Mucosa of descending colon (tissue), 3 donors: ENCODE results near the gene ATRNL1. TPM values are rescaled to one million over a fixed set of nuclear protein-coding genes. Genes with fewer than 3 reads are reported as not detected.

Source experiments
- ATAC-seq: fragments of 200-7000 bp; cut with Tn5 transposase; one replicate; pipeline ENCODE4 v1.9.1; 2020; ENCODE audit warnings: mild to moderate bottlenecking, moderate library complexity
- DNase-seq, 3 donors: peaks; one replicate each; pipeline ENCODE4 v3.0.0-alpha.2; 2020
- H3K36me3 ChIP-seq: fragments of 200-600 bp; one replicate; pipeline ENCODE4 v1.8.0; 2021; ENCODE audit warnings: low read depth, mild to moderate bottlenecking
- H3K4me1 ChIP-seq: fragments of 200-600 bp; one replicate; pipeline ENCODE4 v1.8.0; 2021; ENCODE audit warnings: low read depth, mild to moderate bottlenecking
- H3K4me3 ChIP-seq: fragments of 200-600 bp; one replicate; pipeline ENCODE4 v1.8.0; 2021; ENCODE audit warnings: mild to moderate bottlenecking
- H3K9me3 ChIP-seq: fragments of 200-600 bp; one replicate; pipeline ENCODE4 v1.8.0; 2021; ENCODE audit warnings: mild to moderate bottlenecking
- intact Hi-C, 2 donors: fragments of 100-400 bp; cut with DNase I in 1 of 2; cut with micrococcal nuclease in 1 of 2; formaldehyde crosslinking; loops; one replicate each; pipeline versions ENCODE4 v1.11.0 to v1.11.1; 2022; cut with DNase I, micrococcal nuclease
- total RNA-seq, 3 donors: library from RNA; stranded (reverse); fragmentation: NEBNext Ultra II Directional in 2 of 3; extraction: Animal tissue kit (Norgen Biotek cat#: 25700) in 2 of 3; gene quantifications; one replicate each; pipeline versions ENCODE4 v1.2.1 to v1.2.4, GENCODE V29; 2021 to 2023
- TF ChIP-seq, protein P1 (sequence below): fragments of 200-600 bp; IDR thresholded peaks from one replicate; pipeline ENCODE4 v1.8.0; 2022; ENCODE audit warnings: antibody characterized with exemption, mild to moderate bottlenecking
- donor health status: DM: no; HTN: no; CAD: no; lungs with moderate emphysema.
- donor health status: DM: no; HTN: no; CAD: no.
- donor health status: DM: no; HTN: yes; CAD: no.

Gene ATRNL1
- total RNA-seq, 3 donors from 2014 or later: 0.58 to 61.7 (median 1.8) TPM

DNA sequence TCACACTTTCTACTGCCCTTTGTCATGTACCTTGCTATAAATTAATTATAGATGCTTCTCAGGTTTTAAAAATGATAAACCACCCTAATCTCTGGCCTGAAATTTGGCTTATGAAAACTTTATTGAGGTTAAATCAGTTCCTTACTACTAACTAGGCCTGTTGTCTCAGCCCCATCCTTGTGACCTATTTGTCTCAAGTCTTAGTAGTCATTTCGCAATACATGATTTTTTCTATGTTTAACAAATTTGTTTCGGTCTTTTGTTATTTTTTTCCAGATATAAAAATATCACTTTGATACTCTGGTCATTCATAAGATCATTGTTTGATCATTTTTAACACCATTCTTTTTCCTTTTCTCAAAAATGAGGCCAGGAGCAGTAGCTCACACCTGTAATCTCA, 768.3 kb downstream of the ATRNL1 start:
- TF ChIP-seq, protein P1, sequence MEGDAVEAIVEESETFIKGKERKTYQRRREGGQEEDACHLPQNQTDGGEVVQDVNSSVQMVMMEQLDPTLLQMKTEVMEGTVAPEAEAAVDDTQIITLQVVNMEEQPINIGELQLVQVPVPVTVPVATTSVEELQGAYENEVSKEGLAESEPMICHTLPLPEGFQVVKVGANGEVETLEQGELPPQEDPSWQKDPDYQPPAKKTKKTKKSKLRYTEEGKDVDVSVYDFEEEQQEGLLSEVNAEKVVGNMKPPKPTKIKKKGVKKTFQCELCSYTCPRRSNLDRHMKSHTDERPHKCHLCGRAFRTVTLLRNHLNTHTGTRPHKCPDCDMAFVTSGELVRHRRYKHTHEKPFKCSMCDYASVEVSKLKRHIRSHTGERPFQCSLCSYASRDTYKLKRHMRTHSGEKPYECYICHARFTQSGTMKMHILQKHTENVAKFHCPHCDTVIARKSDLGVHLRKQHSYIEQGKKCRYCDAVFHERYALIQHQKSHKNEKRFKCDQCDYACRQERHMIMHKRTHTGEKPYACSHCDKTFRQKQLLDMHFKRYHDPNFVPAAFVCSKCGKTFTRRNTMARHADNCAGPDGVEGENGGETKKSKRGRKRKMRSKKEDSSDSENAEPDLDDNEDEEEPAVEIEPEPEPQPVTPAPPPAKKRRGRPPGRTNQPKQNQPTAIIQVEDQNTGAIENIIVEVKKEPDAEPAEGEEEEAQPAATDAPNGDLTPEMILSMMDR: no peak
- H3K36me3 ChIP-seq: no peaks in the 10 kb centered on the region
- intact Hi-C loops: no loop called here
- H3K4me1 ChIP-seq: no peaks in the 10 kb centered on the region
- no peaks in the 10 kb centered on the region for H3K9me3 ChIP-seq
- DNase-seq (no peak), ATAC-seq (no peak)
- no peak overlapping the region for H3K4me3 ChIP-seq

DNA sequence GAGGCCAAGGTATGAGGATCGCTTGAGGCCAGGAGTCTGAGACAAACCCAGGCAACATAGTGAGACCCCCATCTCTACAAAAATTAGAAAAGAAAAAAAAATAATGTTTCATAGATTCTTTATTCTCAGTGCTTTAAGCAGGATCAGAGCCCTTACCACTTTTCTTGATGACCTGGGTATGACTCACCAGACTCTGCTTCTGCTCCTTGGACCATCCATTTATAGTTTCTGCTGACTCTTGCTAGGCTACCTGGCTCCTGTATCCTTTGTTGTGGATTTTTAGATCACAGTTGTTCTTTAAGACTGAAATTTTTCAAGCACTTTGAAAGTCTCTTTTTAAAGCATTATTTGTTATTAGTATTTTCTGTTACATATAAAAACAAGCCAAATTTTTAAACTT, 768.7 kb downstream of the ATRNL1 start:
- Histone ChIP-seq H3K4me3 (no peak overlapping the region), H3K4me1 (no peaks in the 10 kb centered on the region), H3K36me3 (no peaks in the 10 kb centered on the region), H3K9me3 (no peaks in the 10 kb centered on the region)
- intact Hi-C loops: no loop called here
- ATAC-seq (no peak), DNase-seq (no peak)
- TF ChIP-seq, protein P1: no peak

DNA sequence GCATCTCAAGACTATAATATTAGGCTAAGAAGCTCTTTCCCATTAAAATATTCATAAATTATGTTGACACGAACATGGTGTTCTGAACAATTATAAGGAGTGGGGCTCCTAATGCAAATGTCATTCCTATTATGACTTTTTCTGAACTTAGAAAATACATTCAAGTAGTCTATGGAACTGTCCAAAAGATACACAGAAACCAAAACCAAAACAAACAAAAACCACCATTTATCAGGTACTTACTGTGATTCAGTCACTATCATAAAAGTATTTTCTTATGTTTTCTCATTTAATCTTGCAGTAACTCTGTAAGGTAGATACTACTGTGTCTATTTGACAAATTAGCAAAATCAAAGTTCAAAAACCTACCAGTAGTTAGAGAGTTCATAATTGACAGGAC, 773.0 kb downstream of the ATRNL1 start:
- Histone ChIP-seq H3K36me3 (no peaks in the 10 kb centered on the region), H3K9me3 (no peaks in the 10 kb centered on the region), H3K4me3 (no peak overlapping the region), H3K4me1 (no peaks in the 10 kb centered on the region)
- intact Hi-C loops: no loop called here
- TF ChIP-seq, protein P1: no peak
- DNase-seq (no peak), ATAC-seq (no peak)

DNA sequence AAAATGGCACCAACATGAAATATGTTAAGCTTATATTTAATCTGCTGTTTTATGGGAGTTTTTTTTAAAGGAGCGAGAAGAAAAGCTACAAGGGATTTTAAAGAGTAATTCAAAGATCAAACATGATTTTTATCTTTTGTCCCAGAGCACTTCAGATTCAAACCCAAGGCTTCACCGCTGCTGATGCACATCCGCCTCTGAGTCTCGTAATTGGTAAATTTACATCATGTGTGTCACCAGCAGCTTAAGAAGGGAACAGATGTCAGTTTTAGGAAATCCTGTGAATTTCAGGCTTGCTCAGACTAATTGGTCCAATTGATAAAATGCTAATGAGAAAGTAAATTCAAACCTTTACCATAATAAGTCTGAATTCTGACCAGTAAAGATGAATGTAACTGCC, 773.5 kb downstream of the ATRNL1 start:
- TF ChIP-seq, protein P1: no peak
- intact Hi-C loops: no loop called here
- ATAC-seq: no peak

DNA sequence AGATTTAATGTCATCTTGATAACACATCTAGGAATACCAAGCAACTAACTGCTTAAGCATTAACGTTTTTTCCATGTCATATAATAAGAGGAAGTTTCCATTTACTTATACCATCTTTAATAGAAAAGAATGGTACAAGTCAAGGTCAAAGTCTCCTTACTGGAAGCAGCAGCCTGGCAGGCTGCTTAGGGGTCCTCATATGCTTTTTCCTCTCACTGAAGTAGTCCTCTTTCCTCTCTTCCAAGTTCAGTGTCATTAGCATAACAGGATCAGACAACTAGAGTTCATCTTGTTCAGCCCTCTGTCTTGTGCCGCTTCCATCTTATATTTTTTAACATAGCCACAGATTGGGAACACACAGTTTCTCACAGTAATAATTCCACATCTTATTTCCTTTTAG, 774.1 kb downstream of the ATRNL1 start:
- TF ChIP-seq, protein P1: no peak
- Histone ChIP-seq H3K36me3 (no peaks in the 10 kb centered on the region), H3K4me1 (no peaks in the 10 kb centered on the region), H3K9me3 (no peaks in the 10 kb centered on the region), H3K4me3 (no peak overlapping the region)
- ATAC-seq: no peak
- intact Hi-C loops: no loop called here
- no peak for DNase-seq

More for the DNA sequence above, 773.5 kb downstream of the ATRNL1 start:
- Histone ChIP-seq H3K4me1 (no peaks in the 10 kb centered on the region), H3K9me3 (no peaks in the 10 kb centered on the region), H3K4me3 (no peak overlapping the region), H3K36me3 (no peaks in the 10 kb centered on the region)
- no peak for DNase-seq

DNA sequence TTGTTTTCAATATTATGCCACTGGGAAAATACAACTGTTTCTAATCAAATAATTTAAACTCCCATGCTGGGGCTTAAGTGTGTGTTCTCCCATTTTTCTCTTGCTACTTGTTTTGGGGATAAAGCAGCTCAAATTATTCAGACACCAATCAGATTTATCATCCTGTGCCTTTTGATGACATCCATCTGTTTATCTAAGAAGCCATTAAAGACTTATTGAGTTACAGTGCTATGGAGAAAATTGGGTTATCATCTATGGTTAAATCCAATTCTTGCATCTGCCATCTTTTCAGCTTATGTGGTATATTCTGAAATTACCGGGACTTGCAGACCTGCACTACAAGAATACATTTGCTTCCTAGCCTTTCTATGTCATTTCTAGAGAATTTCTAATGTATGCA, 778.7 kb downstream of the ATRNL1 start:
- H3K36me3 ChIP-seq: no peaks in the 10 kb centered on the region
- H3K9me3 ChIP-seq: no peaks in the 10 kb centered on the region
- DNase-seq (no peak), ATAC-seq (no peak)
- TF ChIP-seq, protein P1: no peak
- H3K4me1 ChIP-seq: no peaks in the 10 kb centered on the region
- intact Hi-C loops: no loop called here
- no peak overlapping the region for H3K4me3 ChIP-seq
